K562 (cell line): ENCODE measurements around the gene CCL16. TPM values are rescaled to one million over a fixed set of nuclear protein-coding genes. Genes with fewer than 3 reads are reported as not detected.

ENCODE experiments used
- ATAC-seq: fragments of 200-7000 bp; cut with Tn5 transposase; 3 replicates; pipeline ENCODE4 v1.9.1; 2020; ENCODE audit warnings: moderate library complexity
- BruUV-seq: library from RNA; stranded (reverse); fragments of 400-500 nt; replicated peaks from 2 replicates; lab custom pipeline; 2021; lab: Mats Ljungman, UMichigan
- CTCF ChIA-PET: fragments of 300-600 bp; formaldehyde crosslinking; extraction: SDS; loops from one replicate; lab custom pipeline; 2021; ENCODE audit warnings: low intra/inter-chr PET ratio; lab: Yijun Ruan, JAX
- POLR2A ChIA-PET: fragments of 300-600, 350-650 bp; sonication (Branson Sonifier 250); formaldehyde crosslinking; extraction: SDS; loops from one replicate; lab custom pipeline; 2021; ENCODE audit warnings: antibody characterized with exemption, inconsistent platforms; lab: Yijun Ruan, JAX
- DNase-seq, 4 experiments: peaks; one replicate each; pipeline versions ENCODE4 v3.0.0 to v3.0.0-alpha.2; 2011 to 2018; ENCODE audit warnings: low spot score in 3 of 4, mixed read lengths in 3 of 4; ENCODE audit errors: extremely low read depth in 1 of 4
- FAIRE-seq: peaks from 2 replicates; lab custom pipeline; 2011; peaks lifted over from hg19 to GRCh38; lab: Jason Lieb, UNC
- H2AFZ ChIP-seq: 2 replicates; pipeline ENCODE4 v1.6.0; 2011; ENCODE audit warnings: low read depth, low read length, control low read depth, inconsistent platforms
- H3K27ac ChIP-seq: fragments of 200-600 bp; 3 replicates; pipeline ENCODE4 v1.8.0; 2011; ENCODE audit warnings: low read depth, mild to moderate bottlenecking, control low read depth, inconsistent platforms, low read length, moderate library complexity, mixed read lengths; ENCODE audit errors: extremely low read depth
- H3K27me3 ChIP-seq, 2 experiments: fragments of 300-600 bp in 1 of 2; 2 replicates in 1 of 2; 3 replicates in 1 of 2; pipeline versions ENCODE4 v1.6.0 to v1.8.0; 2011; ENCODE audit warnings: inconsistent platforms in 2 of 2, low read length in 2 of 2, mild to moderate bottlenecking in 1 of 2, mixed read lengths in 1 of 2, moderate library complexity in 1 of 2; ENCODE audit not compliant: control insufficient read depth in 2 of 2, insufficient read depth in 2 of 2
- H3K36me3 ChIP-seq: fragments of 300-600 bp; 3 replicates; pipeline ENCODE4 v1.8.0; 2011; ENCODE audit warnings: mild to moderate bottlenecking, low read length, inconsistent platforms; ENCODE audit not compliant: control insufficient read depth, insufficient read depth
- H3K4me1 ChIP-seq, 2 experiments: fragments of 200-600 bp in 1 of 2; replicated peaks in 1 of 2; 2 replicates in 1 of 2; 3 replicates in 1 of 2; pipeline versions ENCODE4 v1.5.1 to v1.8.0; 2011; ENCODE audit warnings: inconsistent platforms in 2 of 2, low read length in 2 of 2, mild to moderate bottlenecking in 1 of 2, mixed read lengths in 1 of 2, moderate library complexity in 1 of 2; ENCODE audit not compliant: control insufficient read depth in 2 of 2, insufficient read depth in 2 of 2
- H3K4me2 ChIP-seq: 2 replicates; pipeline ENCODE4 v1.6.1; 2011; ENCODE audit warnings: low read length, control low read depth, inconsistent platforms, mixed read lengths; ENCODE audit not compliant: insufficient read depth
- H3K4me3 ChIP-seq: fragments of 200-600 bp; sonication (generic), shearing (Covaris generic); 2 replicates; pipeline ENCODE4 v1.5.1; 2016; ENCODE audit warnings: control low read depth, inconsistent platforms
- H3K79me2 ChIP-seq: fragments of 200-600 bp; 3 replicates; pipeline ENCODE4 v1.8.0; 2011; ENCODE audit warnings: low read length, inconsistent platforms; ENCODE audit not compliant: control insufficient read depth, insufficient read depth
- H3K9ac ChIP-seq, 2 experiments: 2 replicates each; pipeline versions ENCODE4 v1.6.0 to v1.6.1; 2011; ENCODE audit warnings: low read depth in 2 of 2, low read length in 2 of 2, control low read depth in 1 of 2, inconsistent platforms in 1 of 2, mild to moderate bottlenecking in 1 of 2, mixed read lengths in 1 of 2; ENCODE audit not compliant: insufficient read depth in 1 of 2
- H3K9me1 ChIP-seq: one replicate; pipeline ENCODE4 v1.6.0; 2011; ENCODE audit warnings: inconsistent platforms, mild to moderate bottlenecking, low read length, moderate library complexity; ENCODE audit not compliant: control insufficient read depth, insufficient read depth
- H3K9me3 ChIP-seq: replicated peaks from 2 replicates; pipeline ENCODE4 v1.5.1; 2011; ENCODE audit warnings: low read depth, low read length, inconsistent platforms; ENCODE audit not compliant: control insufficient read depth, insufficient read depth
- H4K20me1 ChIP-seq: replicated peaks from 2 replicates; pipeline ENCODE4 v1.6.1; 2011; ENCODE audit warnings: low read length, inconsistent platforms, mixed read lengths; ENCODE audit not compliant: control insufficient read depth, insufficient read depth
- ARID1B ChIP-seq: fragments of 450-650 bp; IDR thresholded peaks from 2 replicates; pipeline ENCODE4 v1.6.1; 2016; ENCODE audit warnings: antibody characterized with exemption, mild to moderate bottlenecking, inconsistent platforms
- E2F5 ChIP-seq: sonication (generic); formaldehyde crosslinking; IDR thresholded peaks from 2 replicates; pipeline ENCODE4 v1.8.0; 2022; ENCODE audit warnings: mild to moderate bottlenecking, missing genetic modification reagents
- HCFC1 ChIP-seq: IDR thresholded peaks from 2 replicates; pipeline ENCODE4 v1.6.1; 2012; ENCODE audit warnings: low read depth, low read length, improper control_type of control experiment
- KHSRP ChIP-seq: fragments of 450-650 bp; IDR thresholded peaks from 2 replicates; pipeline ENCODE4 v1.6.1; 2017
- ZFP91 ChIP-seq: sonication (generic); formaldehyde crosslinking; IDR thresholded peaks from 2 replicates; pipeline ENCODE4 v1.8.0; 2022; ENCODE audit warnings: mild to moderate bottlenecking, missing genetic modification reagents
- ZNF609 ChIP-seq: sonication (generic); formaldehyde crosslinking; IDR thresholded peaks from 2 replicates; pipeline ENCODE4 v1.8.1; 2023; ENCODE audit warnings: missing genetic modification reagents, mild to moderate bottlenecking, borderline replicate concordance
- WGBS: fragments of 100-300 bp; shearing (Covaris generic); methylation state at CpG from one replicate; pipeline ENCODE4 v1.1.6; 2016; ENCODE audit warnings: low coverage, mixed read lengths; ENCODE audit not compliant: insufficient coverage; ENCODE audit errors: missing lambda C conversion rate; 5-methylcytosine and 5-hydroxymethylcytosine counted together
- in situ Hi-C: fragments of 300-500 bp; cut with MboI; formaldehyde crosslinking; loops from 4 replicates; pipeline ENCODE4 v1.15.0; 2018; ENCODE audit warnings: inconsistent platforms, mixed read lengths
- intact Hi-C: fragments of 100-400 bp; cut with micrococcal nuclease; formaldehyde crosslinking; loops from 2 replicates; pipeline ENCODE4 v1.14.2; 2022
- polyA plus RNA-seq, 8 experiments: library from polyadenylated mRNA; depleted of rRNA in 4 of 8; stranded (reverse) in 5 of 8; unstranded in 3 of 8; fragments of >200 nt; fragmentation: Nextera tagmentation in 2 of 8; fragmentation: Illumina TruSeq in 1 of 8; extraction: Ambion mirVana in 2 of 8; extraction: Trizol in 1 of 8; gene quantifications; 2 replicates each; pipeline versions ENCODE4 v1.2.1 to v1.2.3, GENCODE V29; 2011 to 2014; ENCODE audit warnings: inconsistent platforms in 1 of 8, missing spikeins in 1 of 8
- total RNA-seq, 7 experiments: library from RNA; depleted of rRNA in 6 of 7; stranded (reverse); fragments of >200 nt in 6 of 7; fragmentation: Illumina TruSeq in 2 of 7; extraction: Trizol in 2 of 7; gene quantifications; 2 replicates each; pipeline versions ENCODE4 v1.2.1 to v1.2.3, GENCODE V29; 2011 to 2021; ENCODE audit warnings: low replicate concordance in 1 of 7

CCL16 gene
- total and polyA plus RNA-seq, 9 of the 15 experiments (the other 6 are each of a cell fraction or from before 2014, with no cell fraction given) = not detected

- POLR2A ChIA-PET = interaction anchor here (1.2 kb wide), 1 partner anchor 87 kb away, joined by 3 read pairs; no protein-coding TSS in a partner anchor
- H3K9me3 ChIP-seq = no peaks in the 10 kb centered on the region
- H3K9ac ChIP-seq = no peak overlapping the region
- TF ChIP-seq ZNF609 (no peak), KHSRP (no peak), ARID1B (no peak), ZFP91 (CRISPR knock-in tag) (no peak), E2F5 (no peak), HCFC1 (no peak)
Observed at GRCh38 chr17:35972066-35972465, 9.2 kb downstream of the CCL16 start.

More at GRCh38 chr17:35972066-35972465, 9.2 kb downstream of the CCL16 start:
- Histone ChIP-seq H3K9me1 (no peaks in the 10 kb centered on the region), H2AFZ (no peak overlapping the region), H3K4me3 (no peak overlapping the region), H3K36me3 (no peaks in the 10 kb centered on the region), H3K4me2 (no peak overlapping the region), H3K4me1 (no peaks in the 10 kb centered on the region), H3K79me2 (no peaks in the 10 kb centered on the region), H3K27me3 (peaks cover 2 to 6% of the 10 kb centered on the region in 2 experiments; a peak in 1 of 5 replicates), H4K20me1 (no peaks in the 10 kb centered on the region), H3K27ac (no peak overlapping the region)
- no peak for ATAC-seq
- no peak for DNase-seq
- intact Hi-C loops = no loop called here
- WGBS = 0% methylated on average over 1 of the region's 1 CpG
- CTCF ChIA-PET = no interaction called here
- no peak for FAIRE-seq
- in situ Hi-C loops = loop anchor here (5.0 to 25.0 kb wide), 2 partner anchors 165 to 515 kb away; partner anchors contain the start of gene ZNHIT3
- no TSS peak for BruUV-seq
